HEK293 (cell line): ENCODE data around the gene FRMD5.

Experiments used
- BCL11A ChIP-seq: fragments of 450-650 bp; formaldehyde crosslinking; IDR thresholded peaks from 2 replicates; pipeline ENCODE4 v1.5.1; 2016; ENCODE audit warnings: low read depth, missing biosample characterization, missing genetic modification characterization
- CTCF ChIP-seq: fragments of 450-650 bp; formaldehyde crosslinking; IDR thresholded peaks from 2 replicates; pipeline ENCODE4 v1.5.1; 2016; ENCODE audit warnings: missing biosample characterization, missing genetic modification characterization
- TCF7L2 ChIP-seq: IDR thresholded peaks from 2 replicates; pipeline ENCODE4 v1.6.1; 2011; ENCODE audit warnings: low read depth, mild to moderate bottlenecking, inconsistent platforms, low read length, moderate library complexity, borderline replicate concordance
- ZNF121 ChIP-seq: fragments of 450-650 bp; formaldehyde crosslinking; IDR thresholded peaks from 2 replicates; pipeline ENCODE4 v1.5.1; 2016; ENCODE audit warnings: missing biosample characterization, missing genetic modification characterization
- ZNF140 ChIP-seq: fragments of 450-650 bp; formaldehyde crosslinking; IDR thresholded peaks from 2 replicates; pipeline ENCODE4 v1.5.1; 2016; ENCODE audit warnings: missing biosample characterization, missing genetic modification characterization
- ZNF184 ChIP-seq: fragments of 450-650 bp; IDR thresholded peaks from 2 replicates; pipeline ENCODE4 v1.5.1; 2018; ENCODE audit warnings: missing biosample characterization, mild to moderate bottlenecking, missing genetic modification characterization
- ZNF2 ChIP-seq: fragments of 450-650 bp; formaldehyde crosslinking; IDR thresholded peaks from 2 replicates; pipeline ENCODE4 v1.5.1; 2016; ENCODE audit warnings: missing biosample characterization, missing genetic modification characterization
- ZNF670 ChIP-seq: fragments of 450-650 bp; formaldehyde crosslinking; IDR thresholded peaks from 2 replicates; pipeline ENCODE4 v1.5.1; 2016; ENCODE audit warnings: missing biosample characterization, missing genetic modification characterization, low read depth

GRCh38 chr15:44148580-44148979 is 46.5 kb downstream of the FRMD5 start:
- TF ChIP-seq ZNF670 (tag by site-specific recombination) (no peak), ZNF140 (tag by site-specific recombination) (no peak), ZNF2 (tag by site-specific recombination) (no peak), CTCF (tag by site-specific recombination) (no peak), BCL11A (tag by site-specific recombination) (no peak), ZNF121 (tag by site-specific recombination) (no peak), ZNF184 (no peak), TCF7L2 (no peak)
